Upper lobe of left lung (tissue), 4 donors: Measurements from ENCODE around the gene FCRL6.

Source experiments
- POLR2A ChIP-seq, 4 donors: fragments of 450-650 bp; IDR thresholded peaks; one replicate each; pipeline ENCODE4 v1.5.1; 2016 to 2017; ENCODE audit warnings: antibody characterized with exemption in 4 of 4, mild to moderate bottlenecking in 2 of 4
- POLR2AphosphoS5 ChIP-seq, 2 donors: sonication (generic); formaldehyde crosslinking; IDR thresholded peaks; one replicate each; pipeline ENCODE4 v1.5.1; 2017; ENCODE audit warnings: antibody characterized with exemption in 2 of 2
- TF ChIP-seq, protein P1 (sequence below), 6 experiments: fragments of 450-650 bp in 4 of 6; fragments of 200-600 bp in 2 of 6; sonication (generic) in 2 of 6; IDR thresholded peaks; one replicate each; pipeline ENCODE4 v1.5.1; 2016 to 2019; ENCODE audit warnings: antibody characterized with exemption in 6 of 6

DNA sequence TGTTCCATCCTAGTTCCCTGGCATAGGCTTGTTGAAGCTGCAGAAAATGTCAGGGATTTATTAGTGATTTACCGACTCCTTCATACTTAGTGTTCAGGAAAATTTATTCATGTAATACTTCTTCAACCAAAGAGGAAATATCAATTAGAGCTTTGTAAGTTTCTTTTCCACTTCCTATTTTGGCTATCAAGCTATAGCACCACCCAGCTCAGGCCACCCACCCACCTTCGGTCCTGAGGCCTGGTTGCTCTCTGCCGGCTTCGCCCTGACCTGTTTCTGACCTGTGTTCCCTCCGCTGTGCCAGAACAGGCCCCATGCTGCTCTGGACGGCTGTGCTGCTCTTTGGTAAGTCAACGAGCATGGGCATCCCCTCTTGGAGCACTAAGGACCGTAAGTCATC, at the start of gene FCRL6:
- TF ChIP-seq, protein P1, sequence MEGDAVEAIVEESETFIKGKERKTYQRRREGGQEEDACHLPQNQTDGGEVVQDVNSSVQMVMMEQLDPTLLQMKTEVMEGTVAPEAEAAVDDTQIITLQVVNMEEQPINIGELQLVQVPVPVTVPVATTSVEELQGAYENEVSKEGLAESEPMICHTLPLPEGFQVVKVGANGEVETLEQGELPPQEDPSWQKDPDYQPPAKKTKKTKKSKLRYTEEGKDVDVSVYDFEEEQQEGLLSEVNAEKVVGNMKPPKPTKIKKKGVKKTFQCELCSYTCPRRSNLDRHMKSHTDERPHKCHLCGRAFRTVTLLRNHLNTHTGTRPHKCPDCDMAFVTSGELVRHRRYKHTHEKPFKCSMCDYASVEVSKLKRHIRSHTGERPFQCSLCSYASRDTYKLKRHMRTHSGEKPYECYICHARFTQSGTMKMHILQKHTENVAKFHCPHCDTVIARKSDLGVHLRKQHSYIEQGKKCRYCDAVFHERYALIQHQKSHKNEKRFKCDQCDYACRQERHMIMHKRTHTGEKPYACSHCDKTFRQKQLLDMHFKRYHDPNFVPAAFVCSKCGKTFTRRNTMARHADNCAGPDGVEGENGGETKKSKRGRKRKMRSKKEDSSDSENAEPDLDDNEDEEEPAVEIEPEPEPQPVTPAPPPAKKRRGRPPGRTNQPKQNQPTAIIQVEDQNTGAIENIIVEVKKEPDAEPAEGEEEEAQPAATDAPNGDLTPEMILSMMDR (IDR thresholded peaks at IDR 0.05), result no peak
- TF ChIP-seq POLR2A (IDR thresholded peaks at IDR 0.05), result no peak
- no peak for TF ChIP-seq POLR2AphosphoS5 (IDR thresholded peaks at IDR 0.05)
